H1 (cell line): ENCODE measurements around the gene NT5C. TPM values are rescaled to one million over a fixed set of nuclear protein-coding genes. Genes with fewer than 3 reads are reported as not detected.

ENCODE experiments used
- CTCF ChIA-PET: fragments of 300-600 bp; sonication (Branson Sonifier 250); formaldehyde crosslinking; loops from one replicate; lab custom pipeline; 2021; ENCODE audit not compliant: partially characterized antibody; lab: Charles Lee
- POLR2A ChIA-PET: fragments of 300-600 bp; sonication (Branson Sonifier 250); formaldehyde crosslinking; loops from one replicate; lab custom pipeline; 2021; ENCODE audit warnings: inconsistent platforms; ENCODE audit not compliant: partially characterized antibody; lab: Charles Lee
- DNase-seq, 2 experiments: peaks; one replicate each; pipeline versions ENCODE4 v3.0.0 to v3.0.0-alpha.2; 2010 to 2022; ENCODE audit warnings: low spot score in 2 of 2, low read depth in 1 of 2, mixed read lengths in 1 of 2
- FAIRE-seq: peaks from 2 replicates; lab custom pipeline; 2011; peaks lifted over from hg19 to GRCh38; lab: Jason Lieb, UNC
- H2AFZ ChIP-seq: 2 replicates; pipeline ENCODE4 v1.8.1; 2012; ENCODE audit warnings: low read length, inconsistent platforms
- H2AK5ac ChIP-seq: 2 replicates; pipeline ENCODE4 v1.6.1; 2013; ENCODE audit warnings: low read depth, low read length
- H2BK120ac ChIP-seq: replicated peaks from 2 replicates; pipeline ENCODE3; 2013; ENCODE audit warnings: low read depth, low read length, inconsistent platforms
- H2BK12ac ChIP-seq: 2 replicates; pipeline ENCODE4 v1.6.1; 2013; ENCODE audit warnings: low read depth, low read length
- H2BK15ac ChIP-seq: 2 replicates; pipeline ENCODE4 v1.6.1; 2013; ENCODE audit warnings: low read length
- H2BK20ac ChIP-seq: 2 replicates; pipeline ENCODE4 v1.6.1; 2013; ENCODE audit warnings: low read length
- H2BK5ac ChIP-seq: 2 replicates; pipeline ENCODE4 v1.6.1; 2013; ENCODE audit warnings: low read depth, low read length
- H3K14ac ChIP-seq: 2 replicates; pipeline ENCODE4 v1.6.1; 2013; ENCODE audit warnings: inconsistent platforms; ENCODE audit not compliant: insufficient read length
- H3K18ac ChIP-seq: 2 replicates; pipeline ENCODE4 v1.6.1; 2013; ENCODE audit warnings: low read length; ENCODE audit errors: extremely low read depth
- H3K23ac ChIP-seq: 2 replicates; pipeline ENCODE4 v1.6.1; 2013; ENCODE audit warnings: inconsistent platforms; ENCODE audit not compliant: insufficient read length
- H3K23me2 ChIP-seq: 2 replicates; pipeline ENCODE4 v1.6.1; 2013; ENCODE audit warnings: low read depth, low read length
- H3K27ac ChIP-seq: 2 replicates; pipeline ENCODE4 v1.6.1; 2011; ENCODE audit warnings: low read depth, low read length, inconsistent platforms
- H3K27me3 ChIP-seq, 4 experiments: replicated peaks in 1 of 4; 1 replicate in 1 of 4; 2 replicates in 3 of 4; pipeline versions ENCODE4 v1.6.1 to v1.8.1; 2011 to 2013; ENCODE audit warnings: low read length in 3 of 4, mild to moderate bottlenecking in 3 of 4, inconsistent platforms in 2 of 4, mixed read lengths in 2 of 4, moderate library complexity in 1 of 4; ENCODE audit not compliant: control insufficient read depth in 3 of 4, insufficient read depth in 3 of 4; ENCODE audit errors: extremely low read depth in 1 of 4
- H3K36me3 ChIP-seq, 4 experiments: 2 replicates each; pipeline versions ENCODE4 v1.6.1 to v1.8.1; 2011 to 2013; ENCODE audit warnings: mild to moderate bottlenecking in 4 of 4, low read length in 3 of 4, moderate library complexity in 2 of 4, control low read depth in 1 of 4, inconsistent platforms in 1 of 4; ENCODE audit not compliant: insufficient read depth in 4 of 4, control insufficient read depth in 2 of 4
- H3K4ac ChIP-seq: replicated peaks from 2 replicates; pipeline ENCODE3; 2013; ENCODE audit warnings: low read length, low read depth, mixed read lengths, inconsistent platforms; ENCODE audit not compliant: insufficient read length
- H3K4me1 ChIP-seq, 4 experiments: replicated peaks in 1 of 4; 1 replicate in 1 of 4; 2 replicates in 3 of 4; pipeline versions ENCODE4 v1.6.1 to v1.8.1; 2011 to 2013; ENCODE audit warnings: low read length in 3 of 4, inconsistent platforms in 2 of 4, mixed read lengths in 1 of 4; ENCODE audit not compliant: insufficient read depth in 4 of 4, control insufficient read depth in 3 of 4
- H3K4me2 ChIP-seq, 2 experiments: 2 replicates each; pipeline versions ENCODE4 v1.6.1 to v1.8.1; 2011 to 2013; ENCODE audit warnings: low read depth in 2 of 2, low read length in 2 of 2, control low read depth in 1 of 2, inconsistent platforms in 1 of 2, mild to moderate bottlenecking in 1 of 2; ENCODE audit not compliant: insufficient read depth in 1 of 2
- H3K4me3 ChIP-seq, 4 experiments: fragments of 200-600, 300-600 bp in 1 of 4; sonication (generic), shearing (Covaris generic), sonication (Bioruptor Twin) in 1 of 4; 2 replicates each; pipeline versions ENCODE4 v1.5.1 to v1.8.1; 2011 to 2016; ENCODE audit warnings: low read length in 4 of 4, low read depth in 3 of 4, control low read depth in 2 of 4, inconsistent platforms in 2 of 4, mild to moderate bottlenecking in 2 of 4, mixed read lengths in 1 of 4, moderate library complexity in 1 of 4; ENCODE audit not compliant: insufficient read depth in 2 of 4; ENCODE audit errors: extremely low read depth in 1 of 4
- H3K56ac ChIP-seq: replicated peaks from 2 replicates; pipeline ENCODE3; 2013; ENCODE audit warnings: low read depth, mild to moderate bottlenecking, mixed read lengths, low read length, inconsistent platforms; ENCODE audit not compliant: insufficient read length
- H3K79me1 ChIP-seq: 2 replicates; pipeline ENCODE4 v1.6.1; 2013; ENCODE audit warnings: low read depth, low read length, control low read depth
- H3K79me2 ChIP-seq, 2 experiments: 2 replicates each; pipeline versions ENCODE4 v1.6.1 to v1.8.1; 2012 to 2013; ENCODE audit warnings: low read length in 2 of 2, mild to moderate bottlenecking in 2 of 2, inconsistent platforms in 1 of 2; ENCODE audit not compliant: insufficient read depth in 2 of 2, control insufficient read depth in 1 of 2
- H3K9ac ChIP-seq, 4 experiments: replicated peaks in 1 of 4; 1 replicate in 1 of 4; 2 replicates in 3 of 4; pipeline versions ENCODE4 v1.6.1 to v1.8.1; 2011 to 2013; ENCODE audit warnings: low read depth in 3 of 4, low read length in 3 of 4, control low read depth in 2 of 4, mild to moderate bottlenecking in 2 of 4, moderate library complexity in 2 of 4, inconsistent platforms in 1 of 4; ENCODE audit errors: extremely low read depth in 1 of 4
- H3K9me3 ChIP-seq, 2 experiments: 2 replicates each; pipeline versions ENCODE4 v1.6.1 to v1.8.1; 2012 to 2013; ENCODE audit warnings: mild to moderate bottlenecking in 2 of 2, moderate library complexity in 2 of 2, control low read depth in 1 of 2, inconsistent platforms in 1 of 2, low read depth in 1 of 2, low read length in 1 of 2, mixed read lengths in 1 of 2; ENCODE audit not compliant: insufficient read depth in 2 of 2
- H4K20me1 ChIP-seq, 2 experiments: replicated peaks in 1 of 2; 2 replicates each; pipeline versions ENCODE3 to v1.8.1; 2011 to 2013; ENCODE audit warnings: inconsistent platforms in 2 of 2, low read length in 2 of 2, mild to moderate bottlenecking in 1 of 2; ENCODE audit not compliant: insufficient read depth in 2 of 2, control insufficient read depth in 1 of 2
- H4K5ac ChIP-seq: 2 replicates; pipeline ENCODE4 v1.6.1; 2013; ENCODE audit warnings: low read length, low read depth, mixed read lengths, inconsistent platforms; ENCODE audit not compliant: insufficient read length
- H4K8ac ChIP-seq: 2 replicates; pipeline ENCODE4 v1.8.0; 2013; ENCODE audit warnings: mild to moderate bottlenecking, moderate library complexity, low read length, inconsistent platforms; ENCODE audit not compliant: insufficient read depth; ENCODE audit errors: extremely low read depth
- H4K91ac ChIP-seq: replicated peaks from 2 replicates; pipeline ENCODE3; 2013; ENCODE audit warnings: low read length, mixed read lengths, inconsistent platforms; ENCODE audit not compliant: insufficient read length
- ASH2L ChIP-seq: fragments of 200-600, 300-600 bp; sonication (generic); IDR thresholded peaks from one replicate; pipeline ENCODE4 v1.7.1; 2017; ENCODE audit warnings: low read length
- EZH2 ChIP-seq: fragments of 200-600 bp; sonication (generic); IDR thresholded peaks from 2 replicates; pipeline ENCODE4 v1.7.1; 2012; ENCODE audit warnings: low read depth, mild to moderate bottlenecking, moderate library complexity, low read length, inconsistent platforms; ENCODE audit not compliant: severe bottlenecking
- KDM4A ChIP-seq: IDR thresholded peaks from one replicate; pipeline ENCODE4 v1.7.1; 2012; ENCODE audit warnings: low read depth, mild to moderate bottlenecking, moderate library complexity, low read length, inconsistent platforms; ENCODE audit not compliant: severe bottlenecking
- RXRA ChIP-seq: IDR thresholded peaks from 2 replicates; pipeline ENCODE4 v1.6.1; 2011; ENCODE audit warnings: low read depth, mild to moderate bottlenecking, low read length, moderate library complexity; ENCODE audit not compliant: insufficient read depth
- SP4 ChIP-seq: IDR thresholded peaks from 2 replicates; pipeline ENCODE4 v1.6.1; 2012; ENCODE audit warnings: low read length, inconsistent platforms
- TBP ChIP-seq: IDR thresholded peaks from 2 replicates; pipeline ENCODE4 v1.6.1; 2011; ENCODE audit warnings: low read depth, low read length, improper control_type of control experiment
- WGBS, 2 experiments: shearing (Covaris generic) in 1 of 2; methylation state at CpG; one replicate each; pipeline versions ENCODE4 v1.1.6 to v1.1.7; 2013 to 2015; ENCODE audit warnings: low lambda C conversion rate in 2 of 2, mixed read lengths in 2 of 2, inconsistent platforms in 1 of 2, low coverage in 1 of 2, missing lambda C conversion rate in 1 of 2; ENCODE audit not compliant: insufficient replicate concordance in 2 of 2, insufficient coverage in 1 of 2, insufficient read length in 1 of 2; ENCODE audit errors: extremely low coverage in 1 of 2, missing lambda C conversion rate in 1 of 2; 5-methylcytosine and 5-hydroxymethylcytosine counted together
- polyA plus RNA-seq, 7 experiments: library from polyadenylated mRNA; depleted of rRNA in 3 of 7; stranded (reverse) in 5 of 7; unstranded in 2 of 7; fragments of >200 nt in 5 of 7; fragments of 200-250 nt in 2 of 7; gene quantifications; 1 replicate in 5 of 7; 2 replicates in 1 of 7; 4 replicates in 1 of 7; pipeline versions ENCODE4 v1.2.1 to v1.2.3, GENCODE V29; 2011 to 2013; ENCODE audit warnings: missing spikeins in 2 of 7, mixed read lengths in 2 of 7
- total RNA-seq: library from RNA; stranded (reverse); fragmentation: NEBNext Ultra II Directional; extraction: Animal tissue kit (Norgen Biotek cat#: 25700); gene quantifications from 2 replicates; pipeline ENCODE4 v1.2.1, GENCODE V29; 2021

NT5C gene
- total and polyA plus RNA-seq, 2 of the 8 experiments (the other 6 are each of a cell fraction or from before 2014, with no cell fraction given), result 52.1 to 66.4 TPM

- no peak overlapping the region for H3K18ac ChIP-seq
- peaks cover 8 to 11% of the 10 kb centered on the region in 2 experiments for H4K20me1 ChIP-seq
- peaks cover 0 to 10% (median 6%) of the 10 kb centered on the region in 4 experiments; a peak in 6 of 8 replicates for H3K36me3 ChIP-seq
- no peak overlapping the region for H2BK20ac ChIP-seq
- no peak overlapping the region for H2AFZ ChIP-seq
- no peak overlapping the region for H3K4me2 ChIP-seq
- 91% methylated on average over 7 of the region's 8 CpGs; no CpG with 5 or more reads in 1 of the 2 experiments for WGBS, 2 experiments
- no peak overlapping the region for H3K4ac ChIP-seq
- H3K9me3 ChIP-seq, result no peaks in the 10 kb centered on the region
- peaks cover 3% of the 10 kb centered on the region; the same call in 1 of the 2 replicates for H3K23me2 ChIP-seq
- H2BK15ac ChIP-seq, result no peak overlapping the region
- H3K27me3 ChIP-seq, result no peaks in the 10 kb centered on the region; a peak in 1 of 7 replicates
- H3K14ac ChIP-seq, result no peak overlapping the region
- TF ChIP-seq SP4, result no peak
- no peak for TF ChIP-seq TBP
- no peak for TF ChIP-seq EZH2
- TF ChIP-seq KDM4A, result no peak
- no peak for TF ChIP-seq RXRA
- no peak for TF ChIP-seq ASH2L
- ChIA-PET CTCF (interaction anchor here (1.4 to 12.9 kb wide), 6 partner anchors 13 to 285 kb away, joined by 3 to 239 read pairs (median 8); partner anchors contain the start of gene ARMC7), POLR2A (interaction anchor here (0.8 to 13.9 kb wide), 7 partner anchors 10 to 836 kb away, joined by 3 to 134 read pairs (median 7); partner anchors contain the start of gene SLC16A5)
- no peaks in the 10 kb centered on the region; the same call in 1 of the 2 replicates for H3K79me1 ChIP-seq
- no peak overlapping the region for H2AK5ac ChIP-seq
- no peak overlapping the region for H3K27ac ChIP-seq
- no peak overlapping the region for H3K23ac ChIP-seq
- no peak overlapping the region for H4K91ac ChIP-seq
- no peak overlapping the region for H2BK120ac ChIP-seq
- no peak overlapping the region for H4K8ac ChIP-seq
- no peak overlapping the region for H3K9ac ChIP-seq
- H4K5ac ChIP-seq, result no peak overlapping the region
- no peak for DNase-seq
- H2BK5ac ChIP-seq, result no peak overlapping the region
- H3K4me3 ChIP-seq, result no peak overlapping the region
- H3K4me1 ChIP-seq, result peaks cover 0 to 8% (median 4%) of the 10 kb centered on the region in 4 experiments; a peak in 5 of 7 replicates
- no peak for FAIRE-seq
- H2BK12ac ChIP-seq, result no peak overlapping the region
- no peak overlapping the region for H3K56ac ChIP-seq
- H3K79me2 ChIP-seq, result peaks cover 0 to 9% of the 10 kb centered on the region in 2 experiments; a peak in 1 of 4 replicates
These were observed 4.6 kb downstream of the NT5C start for GRCh38 chr17:75126954-75127353.
